Ovary (tissue), 10 donors: ENCODE measurements around the gene ENTR1. TPM values are rescaled to one million over a fixed set of nuclear protein-coding genes. Genes with fewer than 3 reads are reported as not detected.
A peak's percentile ranks its signal among the peaks of the same experiment; 100 is the strongest.

Source experiments
- DNase-seq, 5 donors: peaks; one replicate each; pipeline ENCODE4 v3.0.0-alpha.2; 2019 to 2020
- H3K27ac ChIP-seq, 2 donors: fragments of 200-600 bp; one replicate each; pipeline versions ENCODE4 v1.5.1 to v1.8.0; 2019 to 2022
- H3K27me3 ChIP-seq: fragments of 200-600 bp; one replicate; pipeline ENCODE4 v1.8.0; 2022
- H3K36me3 ChIP-seq: fragments of 200-600 bp; sonication (generic); one replicate; pipeline ENCODE4 v1.5.1; 2019
- H3K4me1 ChIP-seq: one replicate; pipeline ENCODE4 v1.8.1; 2013; ENCODE audit warnings: mild to moderate bottlenecking, moderate library complexity; ENCODE audit not compliant: insufficient read depth
- H3K4me3 ChIP-seq: fragments of 200-600 bp; sonication (generic); one replicate; pipeline ENCODE4 v1.5.1; 2017
- H3K9me3 ChIP-seq, 2 donors: fragments of 200-600 bp in 1 of 2; sonication (generic) in 1 of 2; one replicate each; pipeline versions ENCODE4 v1.5.1 to v1.8.1; 2013 to 2019; ENCODE audit warnings: mild to moderate bottlenecking in 1 of 2, moderate library complexity in 1 of 2
- CTCF ChIP-seq, 3 donors: fragments of 450-650 bp in 2 of 3; fragments of 200-600 bp in 1 of 3; IDR thresholded peaks; one replicate each; pipeline versions ENCODE4 v1.5.1 to v1.8.0; 2016 to 2022; ENCODE audit warnings: antibody characterized with exemption in 3 of 3, mild to moderate bottlenecking in 1 of 3
- EP300 ChIP-seq: sonication (generic); formaldehyde crosslinking; IDR thresholded peaks from one replicate; pipeline ENCODE4 v1.6.1; 2017; ENCODE audit warnings: antibody characterized with exemption
- POLR2A ChIP-seq: fragments of 450-650 bp; IDR thresholded peaks from one replicate; pipeline ENCODE4 v1.6.1; 2017; ENCODE audit warnings: antibody characterized with exemption, mild to moderate bottlenecking, moderate library complexity
- WGBS, 3 donors: extraction: QIAGEN DNeasy Blood & Tissue Kit in 1 of 3; methylation state at CpG; one replicate each; pipeline versions ENCODE4 v1.1.5 to v1.1.7; 2013 to 2017; 5-methylcytosine and 5-hydroxymethylcytosine counted together
- intact Hi-C, 4 donors: fragments of 100-400 bp; cut with DNase I; formaldehyde crosslinking; loops; one replicate each; pipeline versions ENCODE4 v1.11.0 to v1.15.1; 2022 to 2023
- long read RNA-seq, 3 donors: library from polyadenylated mRNA in 2 of 3; unstranded in 2 of 3; transcript quantifications; one replicate each; pipeline ENCODE4 v2.0.0 and lab custom pipeline, GENCODE V29; 2021 to 2026
- polyA plus RNA-seq, 2 donors: library from polyadenylated mRNA; stranded (reverse); fragments of 200-250 nt in 1 of 2; fragments of 350-450 nt in 1 of 2; fragmentation: Illumina TruSeq in 1 of 2; extraction: RNeasy Lipid Tissue Mini Kit (QIAGEN cat#74804) in 1 of 2; gene quantifications; one replicate each; pipeline ENCODE4 v1.2.3, GENCODE V29; 2013 to 2014
- total RNA-seq, 7 donors: library from RNA; depleted of rRNA in 2 of 7; stranded (reverse); fragments of >200 nt in 2 of 7; fragmentation: NEBNext Ultra II Directional in 3 of 7; extraction: Animal tissue kit (Norgen Biotek cat#: 25700) in 3 of 7; gene quantifications; one replicate each; pipeline versions ENCODE4 v1.1.0 to v1.2.4, GENCODE V29; 2016 to 2023
- donor health status: DM: no; HTN: no; CAD: no; lungs with moderate emphysema.
- donor health status: DM: no; HTN: no; CAD: no.
- donor health status: Bipolar disorder and iron deficiency.
- donor health status: DM: yes; HTN: yes; CAD: no.
- donor health status: DM: no; HTN: no; CAD: no.
- donor health status: DM: yes; HTN: yes; CAD: no.

The ENTR1 gene
- total RNA-seq (10 to 100 TPM; 21.3 to 52.5 (median 28.9) TPM), polyA plus RNA-seq (10 to 100 TPM; 19.3 to 24.5 TPM)
- long read RNA-seq, donor 1, partial matches to known transcripts: 8 of 19 reads
- long read RNA-seq, donor 1, other reads (novel, unspliced or antisense): 7 of 19 reads
- long read RNA-seq, donor 2, transcript ENTR1-204 (8 exons, 2,129 nt): major isoform, 7 of 14 reads
- long read RNA-seq, donor 2, partial matches to known transcripts: 0 of 14 reads
- long read RNA-seq, donor 2, other reads (novel, unspliced or antisense): 0 of 14 reads
- long read RNA-seq, donor 3, transcript ENTR1-204 (8 exons, 2,129 nt): major isoform, 20 of 43 reads
- long read RNA-seq, donor 3, partial matches to known transcripts: 3 of 43 reads
- long read RNA-seq, donor 3, other reads (novel, unspliced or antisense): 14 of 43 reads

- intact Hi-C loops: no loop called here
- no peak for TF ChIP-seq EP300
- TF ChIP-seq POLR2A: peak; percentile 93
- no peak for TF ChIP-seq CTCF (IDR thresholded peaks at IDR 0.05)
- H3K4me3 ChIP-seq: peak within 1 kb of the TSS; percentile 92
- DNase-seq: peak; percentile 90 to 95 (median 94)
- peaks cover 2% of the 10 kb centered on the region for H3K4me1 ChIP-seq
- no peaks in the 10 kb centered on the region for H3K36me3 ChIP-seq
- H3K27ac ChIP-seq: peak within 1 kb of the TSS; percentile 71 to 74
- no peaks in the 10 kb centered on the region for H3K9me3 ChIP-seq
- WGBS, 3 donors: 0% methylated on average over 49 to 83 of the region's 83 CpGs
- H3K27me3 ChIP-seq: no peaks in the 10 kb centered on the region
Measured at GRCh38 chr9:136410500-136411287, at the start of gene ENTR1, which contains the start of gene PMPCA. ENTR1 (minus strand) TSS chr9:136410614; CDS start chr9:136410397, 217 bp downstream. PMPCA (plus strand) TSS chr9:136410658; CDS start chr9:136410669, 11 bp downstream.

- TF ChIP-seq CTCF (IDR thresholded peaks at IDR 0.05) (no peak), POLR2A (no peak), EP300 (no peak)
- H3K36me3 ChIP-seq: no peaks in the 10 kb centered on the region
- WGBS, 3 donors: 89 to 93% (median 90%) methylated on average over 28 of the region's 28 CpGs
- H3K9me3 ChIP-seq: no peaks in the 10 kb centered on the region
- intact Hi-C loops: no loop called here
- no peak for DNase-seq
- H3K27me3 ChIP-seq: no peaks in the 10 kb centered on the region
- H3K4me3 ChIP-seq: no peak overlapping the region
- H3K4me1 ChIP-seq: no peaks in the 10 kb centered on the region
- no peak overlapping the region for H3K27ac ChIP-seq
Measured at GRCh38 chr9:136459425-136459824, 49.0 kb upstream of the ENTR1 start.

- no peak overlapping the region for H3K4me3 ChIP-seq
- TF ChIP-seq CTCF (IDR thresholded peaks at IDR 0.05) (no peak), POLR2A (no peak), EP300 (no peak)
- H3K9me3 ChIP-seq: no peaks in the 10 kb centered on the region
- H3K4me1 ChIP-seq: no peaks in the 10 kb centered on the region
- no peak overlapping the region for H3K27ac ChIP-seq
- H3K27me3 ChIP-seq: no peaks in the 10 kb centered on the region
- no peaks in the 10 kb centered on the region for H3K36me3 ChIP-seq
- no peak for DNase-seq
- 92 to 94% (median 93%) methylated on average over 23 to 24 of the region's 24 CpGs for WGBS, 3 donors
- intact Hi-C loops: no loop called here
Measured at GRCh38 chr9:136457326-136457725, 46.9 kb upstream of the ENTR1 start.

- Histone ChIP-seq H3K27me3 (no peaks in the 10 kb centered on the region), H3K4me1 (no peaks in the 10 kb centered on the region), H3K36me3 (no peaks in the 10 kb centered on the region), H3K9me3 (no peaks in the 10 kb centered on the region), H3K4me3 (no peak overlapping the region), H3K27ac (no peak overlapping the region)
- no peak for TF ChIP-seq POLR2A
- TF ChIP-seq CTCF (IDR thresholded peaks at IDR 0.05): no peak
- DNase-seq: no peak
- 72 to 78% (median 77%) methylated on average over 9 of the region's 9 CpGs for WGBS, 3 donors
- intact Hi-C loops: no loop called here
Measured at GRCh38 chr9:136456258-136456657, 45.8 kb upstream of the ENTR1 start.
